K562 (cell line): ENCODE measurements around the gene ATXN1. TPM values are rescaled to one million over a fixed set of nuclear protein-coding genes. Genes with fewer than 3 reads are reported as not detected.
A peak's percentile ranks its signal among the peaks of the same experiment; 100 is the strongest.

Experiments used
- ATAC-seq: fragments of 200-7000 bp; cut with Tn5 transposase; 3 replicates; pipeline ENCODE4 v1.9.1; 2020; ENCODE audit warnings: moderate library complexity
- BruUV-seq: library from RNA; stranded (reverse); fragments of 400-500 nt; replicated peaks from 2 replicates; lab custom pipeline; 2021; lab: Mats Ljungman, UMichigan
- CTCF ChIA-PET: fragments of 300-600 bp; formaldehyde crosslinking; extraction: SDS; loops from one replicate; lab custom pipeline; 2021; ENCODE audit warnings: low intra/inter-chr PET ratio; lab: Yijun Ruan, JAX
- POLR2A ChIA-PET: fragments of 300-600, 350-650 bp; sonication (Branson Sonifier 250); formaldehyde crosslinking; extraction: SDS; loops from one replicate; lab custom pipeline; 2021; ENCODE audit warnings: antibody characterized with exemption, inconsistent platforms; lab: Yijun Ruan, JAX
- DNase-seq, 4 experiments: peaks; one replicate each; pipeline versions ENCODE4 v3.0.0 to v3.0.0-alpha.2; 2011 to 2018; ENCODE audit warnings: low spot score in 3 of 4, mixed read lengths in 3 of 4; ENCODE audit errors: extremely low read depth in 1 of 4
- FAIRE-seq: peaks from 2 replicates; lab custom pipeline; 2011; peaks lifted over from hg19 to GRCh38; lab: Jason Lieb, UNC
- H2AFZ ChIP-seq: 2 replicates; pipeline ENCODE4 v1.6.0; 2011; ENCODE audit warnings: low read depth, low read length, control low read depth, inconsistent platforms
- H3K27ac ChIP-seq: fragments of 200-600 bp; 3 replicates; pipeline ENCODE4 v1.8.0; 2011; ENCODE audit warnings: low read depth, mild to moderate bottlenecking, control low read depth, inconsistent platforms, low read length, moderate library complexity, mixed read lengths; ENCODE audit errors: extremely low read depth
- H3K27me3 ChIP-seq, 2 experiments: fragments of 300-600 bp in 1 of 2; 2 replicates in 1 of 2; 3 replicates in 1 of 2; pipeline versions ENCODE4 v1.6.0 to v1.8.0; 2011; ENCODE audit warnings: inconsistent platforms in 2 of 2, low read length in 2 of 2, mild to moderate bottlenecking in 1 of 2, mixed read lengths in 1 of 2, moderate library complexity in 1 of 2; ENCODE audit not compliant: control insufficient read depth in 2 of 2, insufficient read depth in 2 of 2
- H3K36me3 ChIP-seq: fragments of 300-600 bp; 3 replicates; pipeline ENCODE4 v1.8.0; 2011; ENCODE audit warnings: mild to moderate bottlenecking, low read length, inconsistent platforms; ENCODE audit not compliant: control insufficient read depth, insufficient read depth
- H3K4me1 ChIP-seq, 2 experiments: fragments of 200-600 bp in 1 of 2; replicated peaks in 1 of 2; 2 replicates in 1 of 2; 3 replicates in 1 of 2; pipeline versions ENCODE4 v1.5.1 to v1.8.0; 2011; ENCODE audit warnings: inconsistent platforms in 2 of 2, low read length in 2 of 2, mild to moderate bottlenecking in 1 of 2, mixed read lengths in 1 of 2, moderate library complexity in 1 of 2; ENCODE audit not compliant: control insufficient read depth in 2 of 2, insufficient read depth in 2 of 2
- H3K4me2 ChIP-seq: 2 replicates; pipeline ENCODE4 v1.6.1; 2011; ENCODE audit warnings: low read length, control low read depth, inconsistent platforms, mixed read lengths; ENCODE audit not compliant: insufficient read depth
- H3K4me3 ChIP-seq: fragments of 200-600 bp; sonication (generic), shearing (Covaris generic); 2 replicates; pipeline ENCODE4 v1.5.1; 2016; ENCODE audit warnings: control low read depth, inconsistent platforms
- H3K79me2 ChIP-seq: fragments of 200-600 bp; 3 replicates; pipeline ENCODE4 v1.8.0; 2011; ENCODE audit warnings: low read length, inconsistent platforms; ENCODE audit not compliant: control insufficient read depth, insufficient read depth
- H3K9ac ChIP-seq, 2 experiments: 2 replicates each; pipeline versions ENCODE4 v1.6.0 to v1.6.1; 2011; ENCODE audit warnings: low read depth in 2 of 2, low read length in 2 of 2, control low read depth in 1 of 2, inconsistent platforms in 1 of 2, mild to moderate bottlenecking in 1 of 2, mixed read lengths in 1 of 2; ENCODE audit not compliant: insufficient read depth in 1 of 2
- H3K9me1 ChIP-seq: one replicate; pipeline ENCODE4 v1.6.0; 2011; ENCODE audit warnings: inconsistent platforms, mild to moderate bottlenecking, low read length, moderate library complexity; ENCODE audit not compliant: control insufficient read depth, insufficient read depth
- H3K9me3 ChIP-seq: replicated peaks from 2 replicates; pipeline ENCODE4 v1.5.1; 2011; ENCODE audit warnings: low read depth, low read length, inconsistent platforms; ENCODE audit not compliant: control insufficient read depth, insufficient read depth
- H4K20me1 ChIP-seq: replicated peaks from 2 replicates; pipeline ENCODE4 v1.6.1; 2011; ENCODE audit warnings: low read length, inconsistent platforms, mixed read lengths; ENCODE audit not compliant: control insufficient read depth, insufficient read depth
- CBX8 ChIP-seq: fragments of 200-600 bp; sonication (generic); IDR thresholded peaks from 2 replicates; pipeline ENCODE4 v1.6.1; 2012; ENCODE audit warnings: borderline replicate concordance, mixed run types, low read depth, mild to moderate bottlenecking, moderate library complexity, mixed read lengths, low read length, control low read depth, inconsistent platforms; ENCODE audit not compliant: poor library complexity, severe bottlenecking; ENCODE audit errors: extremely low read depth
- KDM2B ChIP-seq: fragments of 250-450 bp; sonication (Bioruptor Pico); IDR thresholded peaks from 2 replicates; pipeline ENCODE4 v1.8.0; 2021; ENCODE audit warnings: mild to moderate bottlenecking, moderate library complexity
- MCM2 ChIP-seq: fragments of 450-650 bp; IDR thresholded peaks from 2 replicates; pipeline ENCODE4 v1.6.1; 2017; ENCODE audit warnings: low read depth, mild to moderate bottlenecking
- NEUROD1 ChIP-seq: fragments of 150-350 bp; IDR thresholded peaks from 2 replicates; pipeline ENCODE4 v1.6.1; 2014; ENCODE audit warnings: borderline replicate concordance, low read length, low read depth; ENCODE audit not compliant: partially characterized antibody
- NR0B1 ChIP-seq: fragments of 450-650 bp; IDR thresholded peaks from one replicate; pipeline ENCODE4 v1.6.1; 2018; ENCODE audit warnings: mild to moderate bottlenecking, moderate library complexity; ENCODE audit not compliant: partially characterized antibody
- POLR2AphosphoS5 ChIP-seq: IDR thresholded peaks from 2 replicates; pipeline ENCODE4 v1.6.1; 2011; ENCODE audit warnings: mild to moderate bottlenecking, low read depth, low read length, moderate library complexity; ENCODE audit not compliant: control insufficient read depth, insufficient read depth
- POLR3G ChIP-seq: IDR thresholded peaks from 2 replicates; pipeline ENCODE4 v1.6.1; 2011; ENCODE audit not compliant: insufficient read length, insufficient replicate concordance; ENCODE audit errors: extremely low read depth
- RBM39 ChIP-seq: fragments of 200-400 bp; formaldehyde crosslinking; optimal IDR thresholded peaks from 2 replicates; pipeline ENCODE3; 2018; ENCODE audit warnings: low read depth, low read length
- RFX1 ChIP-seq: fragments of 450-650 bp; IDR thresholded peaks from 2 replicates; pipeline ENCODE4 v1.6.1; 2016; ENCODE audit warnings: mild to moderate bottlenecking, moderate library complexity
- SP1 ChIP-seq: sonication (generic); formaldehyde crosslinking; IDR thresholded peaks from 2 replicates; pipeline ENCODE4 v1.8.1; 2022; ENCODE audit warnings: mild to moderate bottlenecking, missing genetic modification reagents
- TCF15 ChIP-seq: fragments of 250-450 bp; sonication (Bioruptor Pico); IDR thresholded peaks from 2 replicates; pipeline ENCODE4 v1.8.0; 2022; ENCODE audit warnings: moderate library complexity, mild to moderate bottlenecking, inconsistent platforms
- XRCC4 ChIP-seq: IDR thresholded peaks from one replicate; pipeline ENCODE4 v1.6.1; 2011; ENCODE audit not compliant: insufficient read depth, insufficient read length; ENCODE audit errors: extremely low read depth
- YBX1 ChIP-seq: fragments of 450-650 bp; IDR thresholded peaks from 2 replicates; pipeline ENCODE4 v1.7.1; 2016; ENCODE audit warnings: mild to moderate bottlenecking
- ZNF699 ChIP-seq: fragments of 250-450 bp; sonication (Bioruptor Pico); IDR thresholded peaks from 2 replicates; pipeline ENCODE4 v1.8.0; 2021; ENCODE audit warnings: mild to moderate bottlenecking, moderate library complexity; ENCODE audit not compliant: insufficient replicate concordance
- WGBS: fragments of 100-300 bp; shearing (Covaris generic); methylation state at CpG from one replicate; pipeline ENCODE4 v1.1.6; 2016; ENCODE audit warnings: low coverage, mixed read lengths; ENCODE audit not compliant: insufficient coverage; ENCODE audit errors: missing lambda C conversion rate; 5-methylcytosine and 5-hydroxymethylcytosine counted together
- in situ Hi-C: fragments of 300-500 bp; cut with MboI; formaldehyde crosslinking; loops from 4 replicates; pipeline ENCODE4 v1.15.0; 2018; ENCODE audit warnings: inconsistent platforms, mixed read lengths
- intact Hi-C: fragments of 100-400 bp; cut with micrococcal nuclease; formaldehyde crosslinking; loops from 2 replicates; pipeline ENCODE4 v1.14.2; 2022
- polyA plus RNA-seq, 8 experiments: library from polyadenylated mRNA; depleted of rRNA in 4 of 8; stranded (reverse) in 5 of 8; unstranded in 3 of 8; fragments of >200 nt; fragmentation: Nextera tagmentation in 2 of 8; fragmentation: Illumina TruSeq in 1 of 8; extraction: Ambion mirVana in 2 of 8; extraction: Trizol in 1 of 8; gene quantifications; 2 replicates each; pipeline versions ENCODE4 v1.2.1 to v1.2.3, GENCODE V29; 2011 to 2014; ENCODE audit warnings: inconsistent platforms in 1 of 8, missing spikeins in 1 of 8
- total RNA-seq, 7 experiments: library from RNA; depleted of rRNA in 6 of 7; stranded (reverse); fragments of >200 nt in 6 of 7; fragmentation: Illumina TruSeq in 2 of 7; extraction: Trizol in 2 of 7; gene quantifications; 2 replicates each; pipeline versions ENCODE4 v1.2.1 to v1.2.3, GENCODE V29; 2011 to 2021; ENCODE audit warnings: low replicate concordance in 1 of 7
- TF ChIP-seq, protein P1 (sequence below): fragments of 450-650 bp; formaldehyde crosslinking; IDR thresholded peaks from 2 replicates; pipeline ENCODE4 v1.4.0; 2020; ENCODE audit warnings: mild to moderate bottlenecking, moderate library complexity

The ATXN1 gene
- total and polyA plus RNA-seq, 9 of the 15 experiments (the other 6 are each of a cell fraction or from before 2014, with no cell fraction given), result under 0.01 to 1.2 (median 0.58) TPM

DNA sequence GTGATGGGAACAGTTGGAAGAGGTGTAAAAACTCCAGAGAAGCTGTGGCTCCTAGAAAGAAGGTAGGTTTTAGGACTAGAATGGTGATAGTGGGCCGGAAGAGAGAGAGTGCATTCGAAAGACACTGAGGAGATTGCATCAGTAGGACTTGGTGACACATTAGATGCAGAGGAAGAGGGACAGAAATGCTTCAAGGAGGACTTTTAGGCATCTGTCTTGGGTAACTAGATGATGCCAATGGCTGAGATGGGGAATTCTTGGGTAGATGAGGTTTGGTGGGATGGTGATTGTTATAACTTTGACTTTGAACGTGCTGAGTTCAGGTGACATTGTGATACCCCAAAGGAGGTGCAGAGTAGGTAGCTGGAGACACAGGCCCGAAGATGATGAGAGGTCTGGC is 326.4 kb downstream of the ATXN1 start:
- Histone ChIP-seq H3K9me3 (no peaks in the 10 kb centered on the region), H4K20me1 (no peaks in the 10 kb centered on the region), H3K4me1 (peaks cover 0 to 2% of the 10 kb centered on the region in 2 experiments; a peak in 3 of 5 replicates), H2AFZ (no peak overlapping the region), H3K9me1 (no peaks in the 10 kb centered on the region), H3K4me2 (no peak overlapping the region), H3K27me3 (peaks cover 12 to 33% of the 10 kb centered on the region in 2 experiments; a peak in 3 of 5 replicates), H3K36me3 (no peaks in the 10 kb centered on the region), H3K4me3 (no peak overlapping the region), H3K79me2 (no peaks in the 10 kb centered on the region), H3K27ac (no peak overlapping the region), H3K9ac (no peak overlapping the region)
- intact Hi-C loops, result no loop called here
- peak; percentile 64 for ATAC-seq
- CTCF ChIA-PET, result no interaction called here
- 8% methylated on average over 4 of the region's 4 CpGs for WGBS
- in situ Hi-C loops, result no loop called here
- DNase-seq, result no peak
- FAIRE-seq, result no peak
- POLR2A ChIA-PET, result interaction anchor here (1.0 kb wide), 1 partner anchor 9 kb away, joined by 3 read pairs; no protein-coding TSS in a partner anchor
- BruUV-seq, result no TSS peak
- TF ChIP-seq ZNF699 (no peak), RBM39 (no peak), NEUROD1 (no peak), KDM2B (no peak), MCM2 (no peak), YBX1 (no peak), POLR3G (no peak), XRCC4 (no peak), POLR2AphosphoS5 (no peak), TCF15 (CRISPR knock-in tag) (no peak), RFX1 (no peak), NR0B1 (no peak), SP1 (CRISPR knock-in tag) (no peak), CBX8 (no peak)
- TF ChIP-seq, protein P1, sequence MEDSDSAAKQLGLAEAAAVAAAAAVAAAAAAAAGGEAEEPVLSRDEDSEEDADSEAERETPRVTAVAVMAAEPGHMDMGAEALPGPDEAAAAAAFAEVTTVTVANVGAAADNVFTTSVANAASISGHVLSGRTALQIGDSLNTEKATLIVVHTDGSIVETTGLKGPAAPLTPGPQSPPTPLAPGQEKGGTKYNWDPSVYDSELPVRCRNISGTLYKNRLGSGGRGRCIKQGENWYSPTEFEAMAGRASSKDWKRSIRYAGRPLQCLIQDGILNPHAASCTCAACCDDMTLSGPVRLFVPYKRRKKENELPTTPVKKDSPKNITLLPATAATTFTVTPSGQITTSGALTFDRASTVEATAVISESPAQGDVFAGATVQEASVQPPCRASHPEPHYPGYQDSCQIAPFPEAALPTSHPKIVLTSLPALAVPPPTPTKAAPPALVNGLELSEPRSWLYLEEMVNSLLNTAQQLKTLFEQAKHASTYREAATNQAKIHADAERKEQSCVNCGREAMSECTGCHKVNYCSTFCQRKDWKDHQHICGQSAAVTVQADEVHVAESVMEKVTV (CRISPR knock-in tag), result no peak
